HepG2 (cell line): ENCODE measurements around the gene SPRTN. TPM values are rescaled to one million over a fixed set of nuclear protein-coding genes. Genes with fewer than 3 reads are reported as not detected.

Source experiments
- ATAC-seq: fragments of 200-7000 bp; cut with Tn5 transposase; 3 replicates; pipeline ENCODE4 v1.9.1; 2020; ENCODE audit warnings: mild to moderate bottlenecking, moderate library complexity
- Bru-seq: library from RNA; stranded (reverse); fragments of 400-500 nt; gene quantifications from one replicate; lab custom pipeline; 2021; lab: Mats Ljungman, UMichigan
- BruChase-seq, 2 experiments: library from RNA; stranded (reverse); fragments of 400-500 nt; gene quantifications; one replicate each; lab custom pipeline; 2021; lab: Mats Ljungman, UMichigan
- BruUV-seq: library from RNA; stranded (reverse); fragments of 400-500 nt; replicated peaks from 2 replicates; lab custom pipeline; 2021; lab: Mats Ljungman, UMichigan
- CTCF ChIA-PET: fragments of 300-600 bp; formaldehyde crosslinking; extraction: SDS; loops from one replicate; lab custom pipeline; 2021; ENCODE audit warnings: low total read pairs, inconsistent platforms, low intra/inter-chr PET ratio; lab: Yijun Ruan, JAX
- POLR2A ChIA-PET: fragments of 350-600 bp; sonication (Branson Sonifier 250); formaldehyde crosslinking; loops from one replicate; lab custom pipeline; 2020; ENCODE audit warnings: antibody characterized with exemption, inconsistent platforms; lab: Yijun Ruan, JAX
- DNase-seq: peaks from one replicate; pipeline ENCODE4 v3.0.0-alpha.2; 2015; ENCODE audit warnings: low spot score
- FAIRE-seq: peaks from 3 replicates; lab custom pipeline; 2011; peaks lifted over from hg19 to GRCh38; lab: Jason Lieb, UNC
- H2AFZ ChIP-seq: one replicate; pipeline ENCODE4 v1.6.1; 2011; ENCODE audit warnings: low read length, inconsistent platforms
- H3K27ac ChIP-seq: fragments of 300-600 bp; 3 replicates; pipeline ENCODE4 v1.8.0; 2011; ENCODE audit warnings: mixed run types, mild to moderate bottlenecking, mixed read lengths, low read length, inconsistent platforms; ENCODE audit not compliant: insufficient read depth; ENCODE audit errors: extremely low read length
- H3K27me3 ChIP-seq, 2 experiments: fragments of 200-600 bp in 1 of 2; 2 replicates in 1 of 2; 3 replicates in 1 of 2; pipeline versions ENCODE4 v1.6.0 to v1.8.0; 2011; ENCODE audit warnings: low read length in 2 of 2, mild to moderate bottlenecking in 2 of 2, moderate library complexity in 2 of 2, inconsistent platforms in 1 of 2; ENCODE audit not compliant: insufficient read depth in 2 of 2, control insufficient read depth in 1 of 2
- H3K36me3 ChIP-seq, 2 experiments: fragments of 200-600 bp in 1 of 2; replicated peaks in 1 of 2; 2 replicates in 1 of 2; 3 replicates in 1 of 2; pipeline versions ENCODE4 v1.5.1 to v1.8.0; 2011; ENCODE audit warnings: low read length in 2 of 2, inconsistent platforms in 1 of 2; ENCODE audit not compliant: insufficient read depth in 2 of 2, control insufficient read depth in 1 of 2
- H3K4me1 ChIP-seq: 2 replicates; pipeline ENCODE4 v1.5.1; 2012; ENCODE audit warnings: low read length, inconsistent platforms; ENCODE audit not compliant: insufficient read depth
- H3K4me2 ChIP-seq: 2 replicates; pipeline ENCODE4 v1.6.0; 2011; ENCODE audit warnings: low read depth, low read length, inconsistent platforms
- H3K4me3 ChIP-seq, 3 experiments: fragments of 200-600 bp in 1 of 3; sonication (generic), shearing (Covaris generic) in 1 of 3; replicated peaks in 1 of 3; 2 replicates each; pipeline ENCODE4 v1.5.1; 2011 to 2016; ENCODE audit warnings: low read length in 3 of 3, inconsistent platforms in 2 of 3, low read depth in 2 of 3, mild to moderate bottlenecking in 2 of 3, control low read depth in 1 of 3, mixed read lengths in 1 of 3; ENCODE audit not compliant: insufficient read depth in 1 of 3
- H3K79me2 ChIP-seq: one replicate; pipeline ENCODE4 v1.6.1; 2011; ENCODE audit warnings: low read length, inconsistent platforms; ENCODE audit not compliant: insufficient read depth
- H3K9ac ChIP-seq: 2 replicates; pipeline ENCODE4 v1.6.0; 2011; ENCODE audit warnings: mild to moderate bottlenecking, low read depth, low read length, inconsistent platforms; ENCODE audit not compliant: insufficient read depth
- H3K9me3 ChIP-seq: 2 replicates; pipeline ENCODE4 v1.5.1; 2012; ENCODE audit warnings: mild to moderate bottlenecking, low read length
- H4K20me1 ChIP-seq: 2 replicates; pipeline ENCODE4 v1.6.0; 2011; ENCODE audit warnings: inconsistent platforms, mild to moderate bottlenecking, low read length, moderate library complexity; ENCODE audit not compliant: insufficient read depth
- BRCA1 ChIP-seq: sonication (generic); formaldehyde crosslinking; IDR thresholded peaks from 2 replicates; pipeline ENCODE4 v1.4.0; 2020; ENCODE audit warnings: missing genetic modification reagents
- CEBPG ChIP-seq: IDR thresholded peaks from 2 replicates; pipeline ENCODE4 v1.6.1; 2016
- DMAP1 ChIP-seq: IDR thresholded peaks from 2 replicates; pipeline ENCODE4 v1.6.1; 2016
- KLF9 ChIP-seq: IDR thresholded peaks from 2 replicates; pipeline ENCODE4 v1.6.1; 2016; ENCODE audit warnings: low read depth
- MED8 ChIP-seq: sonication (generic); formaldehyde crosslinking; IDR thresholded peaks from 2 replicates; pipeline ENCODE4 v1.8.1; 2023; ENCODE audit warnings: mild to moderate bottlenecking, missing genetic modification reagents; ENCODE audit not compliant: insufficient replicate concordance
- MNT ChIP-seq: fragments of 450-650 bp; IDR thresholded peaks from 2 replicates; pipeline ENCODE4 v1.6.1; 2016
- POGZ ChIP-seq: sonication (generic); formaldehyde crosslinking; IDR thresholded peaks from 2 replicates; pipeline ENCODE4 v1.4.0; 2020; ENCODE audit warnings: mild to moderate bottlenecking, missing genetic modification reagents
- TFAP4 ChIP-seq: sonication (generic); IDR thresholded peaks from 2 replicates; pipeline ENCODE4 v1.6.1; 2016; ENCODE audit warnings: low read depth, borderline replicate concordance
- TP53 ChIP-seq: sonication (generic); formaldehyde crosslinking; conservative IDR thresholded peaks from 2 replicates; pipeline ENCODE4 v1.4.0; 2020; ENCODE audit warnings: missing genetic modification reagents
- YY1 ChIP-seq: IDR thresholded peaks from 2 replicates; pipeline ENCODE4 v1.6.1; 2011; ENCODE audit warnings: low read length, low read depth, moderate library complexity, mild to moderate bottlenecking; ENCODE audit not compliant: insufficient read depth, insufficient replicate concordance
- ZC3H13 ChIP-seq: sonication (generic); formaldehyde crosslinking; IDR thresholded peaks from 2 replicates; pipeline ENCODE4 v1.8.1; 2023; ENCODE audit warnings: mild to moderate bottlenecking, missing genetic modification reagents, moderate library complexity
- ZFP82 ChIP-seq: sonication (generic); formaldehyde crosslinking; IDR thresholded peaks from 2 replicates; pipeline ENCODE4 v1.5.1; 2020; ENCODE audit warnings: mild to moderate bottlenecking, missing genetic modification reagents, borderline replicate concordance
- ZNF331 ChIP-seq: sonication (generic); formaldehyde crosslinking; IDR thresholded peaks from 2 replicates; pipeline ENCODE4 v1.4.0; 2020; ENCODE audit warnings: missing genetic modification reagents
- ZNF598 ChIP-seq: sonication (generic); formaldehyde crosslinking; IDR thresholded peaks from 2 replicates; pipeline ENCODE4 v1.5.1; 2020; ENCODE audit warnings: mild to moderate bottlenecking, missing genetic modification reagents, borderline replicate concordance
- ZNF644 ChIP-seq: IDR thresholded peaks from 2 replicates; pipeline ENCODE4 v1.6.1; 2016; ENCODE audit warnings: low read depth
- ZNF878 ChIP-seq: sonication (generic); formaldehyde crosslinking; IDR thresholded peaks from 2 replicates; pipeline ENCODE4 v1.8.1; 2023; ENCODE audit warnings: mild to moderate bottlenecking, missing genetic modification reagents, moderate library complexity
- WGBS: methylation state at CpG from one replicate; pipeline ENCODE4 v1.1.6; 2017; ENCODE audit warnings: low lambda C conversion rate; 5-methylcytosine and 5-hydroxymethylcytosine counted together
- in situ Hi-C: cut with HindIII; loops from 2 replicates; pipeline ENCODE4 v1.10.0; 2017; ENCODE audit warnings: low pct_unique_long_range_greater_than_20kb; ENCODE audit not compliant: extremely low pct_ligation_motif_present
- intact Hi-C: fragments of 100-400 bp; cut with micrococcal nuclease; formaldehyde crosslinking; loops from one replicate; pipeline ENCODE4 v1.10.0; 2022; ENCODE audit not compliant: unreplicated experiment
- long read RNA-seq, 2 experiments: library from RNA in 1 of 2; library from polyadenylated mRNA in 1 of 2; stranded (forward) in 1 of 2; unstranded in 1 of 2; transcript quantifications; one replicate each; pipeline ENCODE4 v2.0.0, GENCODE V29; 2019 to 2022
- polyA minus RNA-seq, 3 experiments: library from RNA; depleted of rRNA, polyadenylated mRNA; stranded (reverse); fragments of >200 nt; gene quantifications; 2 replicates each; pipeline ENCODE4 v1.2.3, GENCODE V29; 2011; ENCODE audit warnings: low replicate concordance in 1 of 3
- polyA plus RNA-seq, 8 experiments: library from polyadenylated mRNA; depleted of rRNA in 3 of 8; stranded (reverse) in 7 of 8; unstranded in 1 of 8; fragments of >200 nt; fragmentation: Illumina TruSeq in 4 of 8; extraction: Trizol in 4 of 8; gene quantifications; 2 replicates each; pipeline versions ENCODE4 v1.2.1 to v1.2.3, GENCODE V29; 2011 to 2016; ENCODE audit warnings: low read depth in 4 of 8, missing spikeins in 1 of 8, mixed read lengths in 1 of 8; ENCODE audit not compliant: insufficient read depth in 1 of 8
- total RNA-seq, 5 experiments: library from RNA; depleted of rRNA; stranded (reverse); fragments of >200 nt; fragmentation: Illumina TruSeq; extraction: Trizol; gene quantifications; 2 replicates each; pipeline ENCODE4 v1.2.3, GENCODE V29; 2016; ENCODE audit warnings: low read depth in 1 of 5

The SPRTN gene
- total RNA-seq (2016; rRNA removed; fragmentation: Illumina TruSeq; extraction: Trizol) (15.2 and 17.7 TPM in 2 replicates), polyA plus RNA-seq (2011; rRNA removed) (3.9 and 4.2 TPM in 2 replicates), polyA minus RNA-seq (2011; rRNA and poly(A)+ RNA removed; ENCODE audit: low replicate concordance) (8.7 and 42.7 TPM in 2 replicates), Bru-seq, nascent RNA (percentile 76 among the genes with signal in this experiment), BruChase-seq, experiment 1, labeled RNA remaining after a 6-hour chase (percentile 72 among the genes with signal in this experiment), BruChase-seq, experiment 2, labeled RNA remaining after a 2-hour chase (percentile 82 among the genes with signal in this experiment)
- total RNA-seq (2016; cell fraction: cytosol; rRNA removed; fragmentation: Illumina TruSeq; extraction: Trizol; ENCODE audit: low read depth) = 1.6 and 2.0 TPM in 2 replicates
- 15.9 and 18.4 TPM in 2 replicates for total RNA-seq (2016; cell fraction: insoluble cytoplasmic fraction; rRNA removed; fragmentation: Illumina TruSeq; extraction: Trizol)
- total RNA-seq (2016; cell fraction: membrane; rRNA removed; fragmentation: Illumina TruSeq; extraction: Trizol) = 5.3 and 5.5 TPM in 2 replicates
- 13.9 and 19.7 TPM in 2 replicates for total RNA-seq (2016; cell fraction: nucleus; rRNA removed; fragmentation: Illumina TruSeq; extraction: Trizol)
- polyA plus RNA-seq (2011; cell fraction: cytosol; rRNA removed) = 5.3 and 5.4 TPM in 2 replicates
- polyA plus RNA-seq (2011; cell fraction: nucleus; rRNA removed) = 4.3 and 5.4 TPM in 2 replicates
- polyA plus RNA-seq (2012) = 4.0 TPM in 2 replicates
- 0.49 and 0.59 TPM in 2 replicates for polyA plus RNA-seq (2016; cell fraction: cytosol; fragmentation: Illumina TruSeq; extraction: Trizol; ENCODE audit: low read depth)
- polyA plus RNA-seq (2016; cell fraction: insoluble cytoplasmic fraction; fragmentation: Illumina TruSeq; extraction: Trizol; ENCODE audit: low read depth) = 17.4 and 18.3 TPM in 2 replicates
- 1.9 and 2.2 TPM in 2 replicates for polyA plus RNA-seq (2016; cell fraction: membrane; fragmentation: Illumina TruSeq; extraction: Trizol; ENCODE audit: low read depth)
- polyA plus RNA-seq (2016; cell fraction: nucleus; fragmentation: Illumina TruSeq; extraction: Trizol; ENCODE audit: insufficient read depth, low read depth) = 9.8 and 12.4 TPM in 2 replicates
- polyA minus RNA-seq (2011; cell fraction: cytosol; rRNA and poly(A)+ RNA removed) = 5.3 and 9.5 TPM in 2 replicates
- 23.7 and 28.6 TPM in 2 replicates for polyA minus RNA-seq (2011; cell fraction: nucleus; rRNA and poly(A)+ RNA removed)
- long read RNA-seq, experiment 1, transcript SPRTN-202 (5 exons, 3,468 nt) = major isoform, 7 of 11 reads
- long read RNA-seq, experiment 1, partial matches to known transcripts = 0 of 11 reads
- long read RNA-seq, experiment 1, other reads (novel, unspliced or antisense) = 2 of 11 reads
- long read RNA-seq, experiment 2, partial matches to known transcripts = 1 of 15 reads
- long read RNA-seq, experiment 2, other reads (novel, unspliced or antisense) = 11 of 15 reads

- POLR2A ChIA-PET = interaction anchor here (0.8 to 2.6 kb wide), 11 partner anchors 57 to 470 kb away, joined by 3 to 13 read pairs (median 3); partner anchors contain the start of genes C1orf198 and TSNAX
- intact Hi-C loops (loop anchor here (5.0 kb wide), 1 partner anchor 96 kb away; the partner anchor contains the start of gene GNPAT), in situ Hi-C loops (no loop called here)
- Histone ChIP-seq H3K4me3 (peak within 1 kb of the TSS; percentile 88 to 93 (median 91)), H3K4me1 (peaks cover 34% of the 10 kb centered on the region), H3K79me2 (peaks cover 68% of the 10 kb centered on the region), H3K27me3 (no peaks in the 10 kb centered on the region; a peak in 1 of 5 replicates), H3K36me3 (peaks cover 2 to 3% of the 10 kb centered on the region in 2 experiments; a peak in 3 of 5 replicates), H3K27ac (peak within 1 kb of the TSS; percentile 89), H3K4me2 (peak within 1 kb of the TSS; percentile 97), H2AFZ (peak within 1 kb of the TSS; percentile 81), H3K9me3 (no peaks in the 10 kb centered on the region), H3K9ac (peak within 1 kb of the TSS; percentile 87), H4K20me1 (peaks cover 10% of the 10 kb centered on the region; the same call in 1 of the 2 replicates)
- CTCF ChIA-PET = no interaction called here
- DNase-seq (no peak), ATAC-seq (peak; percentile 82), FAIRE-seq (no peak)
- TSS peak; percentile 82 for BruUV-seq
- 1% methylated on average over 23 of the region's 43 CpGs for WGBS
- TF ChIP-seq ZNF878 (CRISPR knock-in tag) (no peak), ZNF598 (CRISPR knock-in tag) (no peak), MNT (no peak), CEBPG (CRISPR knock-in tag) (no peak), TFAP4 (peak; percentile 52; the same call in 1 of the 2 replicates), POGZ (no peak), KLF9 (CRISPR knock-in tag) (no peak; the same call in 1 of the 2 replicates), MED8 (CRISPR knock-in tag) (peak; percentile 24), DMAP1 (CRISPR knock-in tag) (peak; percentile 51; the same call in 1 of the 2 replicates), ZNF331 (CRISPR knock-in tag) (no peak; the same call in 1 of the 2 replicates), BRCA1 (CRISPR knock-in tag) (0 out of 2 replicates have a peak, but pooled peaks have one; percentile 27), YY1 (peak; percentile 46), TP53 (CRISPR knock-in tag) (no peak), ZNF644 (CRISPR knock-in tag) (no peak), ZFP82 (CRISPR knock-in tag) (no peak; the same call in 1 of the 2 replicates), ZC3H13 (no peak)
Observed at GRCh38 chr1:231338270-231339128, at the start of gene SPRTN. Gene SPRTN, plus strand, starts transcription at chr1:231338293. Its CDS starts 91 bp downstream, at chr1:231338384.
